ENCODE results near the gene SEZ6L.

SEZ6L gene

GRCh38 chr22:26295563-26296126, 126.4 kb downstream of the SEZ6L start:
- TF ChIP-seq EZH2phosphoT487 (IDR thresholded peaks at IDR 0.05; ENCODE audit: borderline replicate concordance, low read length): no peak
- TF ChIP-seq CTCF (IDR thresholded peaks at IDR 0.05; ENCODE audit: low read depth, low read length, poor library complexity, severe bottlenecking): no peak
- H3K9me3 ChIP-seq (ENCODE audit: control insufficient read depth, insufficient read depth, low read length): no peaks in the 10 kb centered on the region
- no peaks in the 10 kb centered on the region for H3K9me2 ChIP-seq (replicated peaks; ENCODE audit: control insufficient read depth, low read length)
- H3K36me3 ChIP-seq (ENCODE audit: control insufficient read depth, low read length): no peaks in the 10 kb centered on the region
- no peak overlapping the region for H3K4me2 ChIP-seq (ENCODE audit: low read length)
- no peaks in the 10 kb centered on the region for H3K27me3 ChIP-seq (ENCODE audit: control insufficient read depth, low read length)
- H4K20me1 ChIP-seq (ENCODE audit: control insufficient read depth, insufficient read depth, low read depth, low read length): no peaks in the 10 kb centered on the region
- H3F3A ChIP-seq (ENCODE audit: control insufficient read depth, insufficient read depth): no peaks in the 10 kb centered on the region
- no peaks in the 10 kb centered on the region for H3K79me2 ChIP-seq (ENCODE audit: control insufficient read depth, low read length)
- H3K27ac ChIP-seq (ENCODE audit: low read depth, low read length): no peak overlapping the region
- peaks cover 12% of the 10 kb centered on the region for H3K4me1 ChIP-seq (ENCODE audit: control insufficient read depth, low read length)
- H3K4me3 ChIP-seq (ENCODE audit: low read length): no peak overlapping the region

GRCh38 chr22:26298605-26299310, 129.5 kb downstream of the SEZ6L start:
- no peak overlapping the region for H3K4me2 ChIP-seq (ENCODE audit: low read length)
- H3K27me3 ChIP-seq (ENCODE audit: control insufficient read depth, low read length): no peaks in the 10 kb centered on the region; the same call in 1 of the 2 replicates

GRCh38 chr22:26302726-26303125, 133.5 kb downstream of the SEZ6L start:
- H3F3A ChIP-seq (ENCODE audit: control insufficient read depth, insufficient read depth): no peaks in the 10 kb centered on the region
- H3K79me2 ChIP-seq (ENCODE audit: control insufficient read depth, low read length): no peaks in the 10 kb centered on the region
- H3K27ac ChIP-seq (ENCODE audit: low read depth, low read length): no peak overlapping the region
- no peaks in the 10 kb centered on the region for H3K4me1 ChIP-seq (ENCODE audit: control insufficient read depth, low read length)
- H3K9me2 ChIP-seq (replicated peaks; ENCODE audit: control insufficient read depth, low read length): no peaks in the 10 kb centered on the region
- H3K9me3 ChIP-seq (ENCODE audit: control insufficient read depth, insufficient read depth, low read length): no peaks in the 10 kb centered on the region
- TF ChIP-seq CTCF (IDR thresholded peaks at IDR 0.05; ENCODE audit: low read depth, low read length, poor library complexity, severe bottlenecking) (no peak), EZH2phosphoT487 (IDR thresholded peaks at IDR 0.05; ENCODE audit: borderline replicate concordance, low read length) (no peak)
- no peaks in the 10 kb centered on the region for H3K36me3 ChIP-seq (ENCODE audit: control insufficient read depth, low read length)
- H3K4me2 ChIP-seq (ENCODE audit: low read length): no peak overlapping the region
- no peaks in the 10 kb centered on the region for H4K20me1 ChIP-seq (ENCODE audit: control insufficient read depth, insufficient read depth, low read depth, low read length)
- no peak overlapping the region for H3K4me3 ChIP-seq (ENCODE audit: low read length)
- H3K27me3 ChIP-seq (ENCODE audit: control insufficient read depth, low read length): no peaks in the 10 kb centered on the region; the same call in 1 of the 2 replicates

More at GRCh38 chr22:26298605-26299310, 129.5 kb downstream of the SEZ6L start:
- Histone ChIP-seq H4K20me1 (ENCODE audit: control insufficient read depth, insufficient read depth, low read depth, low read length) (no peaks in the 10 kb centered on the region), H3K36me3 (ENCODE audit: control insufficient read depth, low read length) (no peaks in the 10 kb centered on the region), H3K9me2 (replicated peaks; ENCODE audit: control insufficient read depth, low read length) (no peaks in the 10 kb centered on the region), H3K4me3 (ENCODE audit: low read length) (no peak overlapping the region), H3F3A (ENCODE audit: control insufficient read depth, insufficient read depth) (no peaks in the 10 kb centered on the region), H3K4me1 (ENCODE audit: control insufficient read depth, low read length) (peaks cover 12% of the 10 kb centered on the region), H3K9me3 (ENCODE audit: control insufficient read depth, insufficient read depth, low read length) (no peaks in the 10 kb centered on the region), H3K79me2 (ENCODE audit: control insufficient read depth, low read length) (no peaks in the 10 kb centered on the region), H3K27ac (ENCODE audit: low read depth, low read length) (no peak overlapping the region)
- TF ChIP-seq EZH2phosphoT487 (IDR thresholded peaks at IDR 0.05; ENCODE audit: borderline replicate concordance, low read length) (no peak), CTCF (IDR thresholded peaks at IDR 0.05; ENCODE audit: low read depth, low read length, poor library complexity, severe bottlenecking) (no peak)
